ENCODE data around the gene MIOX.

Gene MIOX

GRCh38 chr22:50525858-50526107, 39.1 kb downstream of the MIOX start:
- TF ChIP-seq ZNF311 (tag by site-specific recombination; IDR thresholded peaks at IDR 0.05; ENCODE audit: borderline replicate concordance) (no peak), ZNF398 (tag by site-specific recombination; IDR thresholded peaks at IDR 0.05) (0 out of 2 replicates have a peak, but pooled peaks have one; percentile 2), ZNF596 (tag by site-specific recombination; IDR thresholded peaks at IDR 0.05) (peak; percentile 56), ZNF843 (tag by site-specific recombination; IDR thresholded peaks at IDR 0.05) (no peak)
- ChIA-PET CTCF (interaction anchor here (0.6 to 2.7 kb wide), 53 partner anchors 8 to 735 kb away, joined by 3 to 37 read pairs (median 4); partner anchors contain the start of genes KLHDC7B, LMF2, NCAPH2 and SYCE3), POLR2A (interaction anchor here (0.6 to 5.3 kb wide), 41 partner anchors 9 to 758 kb away, joined by 3 to 189 read pairs (median 5); partner anchors contain the start of genes ARSA, CHKB, CPT1B and HDAC10)
- Histone ChIP-seq H3K36me3 (ENCODE audit: control insufficient read depth in 2 of 2, insufficient read depth in 1 of 2, low read length in 2 of 2) (peaks cover 0 to 39% of the 10 kb centered on the region in 2 experiments; a peak in 1 of 3 replicates), H3K4me1 (ENCODE audit: control insufficient read depth, insufficient read depth, low read length) (no peaks in the 10 kb centered on the region; the same call in 1 of the 2 replicates), H3K27ac (ENCODE audit: extremely low read depth, low read depth, low read length) (peak overlapping the region; percentile 90), H3K9me3 (ENCODE audit: control insufficient read depth, insufficient read depth, low read depth, low read length) (no peaks in the 10 kb centered on the region), H3K4me3 (ENCODE audit: low read depth, low read length) (peak overlapping the region; percentile 79)

- Histone ChIP-seq H3K27ac (ENCODE audit: extremely low read depth, low read depth, low read length) (peak overlapping the region; percentile 90), H3K36me3 (ENCODE audit: control insufficient read depth in 2 of 2, insufficient read depth in 1 of 2, low read length in 2 of 2) (peaks cover 0 to 34% of the 10 kb centered on the region in 2 experiments; a peak in 1 of 3 replicates), H3K9me3 (ENCODE audit: control insufficient read depth, insufficient read depth, low read depth, low read length) (no peaks in the 10 kb centered on the region), H3K4me1 (ENCODE audit: control insufficient read depth, insufficient read depth, low read length) (no peaks in the 10 kb centered on the region; the same call in 1 of the 2 replicates), H3K4me3 (ENCODE audit: low read depth, low read length) (peak overlapping the region; percentile 79)
- POLR2A ChIA-PET = interaction anchor here (0.7 to 5.3 kb wide), 35 partner anchors 9 to 759 kb away, joined by 3 to 189 read pairs (median 5); partner anchors contain the start of genes ARSA, CHKB, CPT1B and HDAC10
- CTCF ChIA-PET = interaction anchor here (0.6 to 2.7 kb wide), 43 partner anchors 8 to 592 kb away, joined by 3 to 37 read pairs (median 5); partner anchors contain the start of genes KLHDC7B, LMF2, NCAPH2 and SYCE3
- no peak for TF ChIP-seq ZSCAN23 (tag by site-specific recombination; IDR thresholded peaks at IDR 0.05)
- peak; percentile 79 for TF ChIP-seq GLIS2 (tag by site-specific recombination; IDR thresholded peaks at IDR 0.05)
- TF ChIP-seq WT1 (tag by site-specific recombination; IDR thresholded peaks at IDR 0.05) = no peak
- peak; percentile 64 for TF ChIP-seq YY1 (tag by site-specific recombination; IDR thresholded peaks at IDR 0.05)
- peak; percentile 91 for TF ChIP-seq ZNF660 (tag by site-specific recombination; IDR thresholded peaks at IDR 0.05)
- TF ChIP-seq ZNF530 (tag by site-specific recombination; IDR thresholded peaks at IDR 0.05; ENCODE audit: low read depth) = no peak
- peak; percentile 20; the same call in 1 of the 2 replicates for TF ChIP-seq ZNF692 (tag by site-specific recombination; IDR thresholded peaks at IDR 0.05)
- TF ChIP-seq ZFP41 (tag by site-specific recombination; IDR thresholded peaks at IDR 0.05; ENCODE audit: borderline replicate concordance) = no peak
- no peak for TF ChIP-seq ZNF324 (tag by site-specific recombination; IDR thresholded peaks at IDR 0.05)
- no peak for TF ChIP-seq ZNF311 (tag by site-specific recombination; IDR thresholded peaks at IDR 0.05; ENCODE audit: borderline replicate concordance)
- peak; percentile 45; the same call in 1 of the 2 replicates for TF ChIP-seq IKZF3 (tag by site-specific recombination; IDR thresholded peaks at IDR 0.05)
- no peak for TF ChIP-seq ZNF404 (tag by site-specific recombination; IDR thresholded peaks at IDR 0.05)
- TF ChIP-seq ZBTB10 (tag by site-specific recombination; IDR thresholded peaks at IDR 0.05) = no peak
- peak; percentile 13 for TF ChIP-seq KLF9 (tag by site-specific recombination; IDR thresholded peaks at IDR 0.05; ENCODE audit: low read depth)
- no peak for TF ChIP-seq ZNF157 (tag by site-specific recombination; IDR thresholded peaks at IDR 0.05)
- no peak for TF ChIP-seq SCRT2 (tag by site-specific recombination; IDR thresholded peaks at IDR 0.05)
- TF ChIP-seq ZNF776 (tag by site-specific recombination; IDR thresholded peaks at IDR 0.05; ENCODE audit: borderline replicate concordance) = no peak
- TF ChIP-seq BCL11A (tag by site-specific recombination; IDR thresholded peaks at IDR 0.05; ENCODE audit: low read depth) = no peak
- no peak for TF ChIP-seq ZNF350 (tag by site-specific recombination; IDR thresholded peaks at IDR 0.05)
- TF ChIP-seq KLF10 (tag by site-specific recombination; IDR thresholded peaks at IDR 0.05) = 0 out of 2 replicates have a peak, but pooled peaks have one; percentile 26
- TF ChIP-seq ZNF148 (tag by site-specific recombination; IDR thresholded peaks at IDR 0.05; ENCODE audit: borderline replicate concordance) = no peak
- no peak for TF ChIP-seq ZBTB1 (tag by site-specific recombination; IDR thresholded peaks at IDR 0.05)
Observed at GRCh38 chr22:50526108-50526833, 39.6 kb downstream of the MIOX start.

Measured in HEK293 (cell line).